ENCODE data around the gene NAT14. TPM values are rescaled to one million over a fixed set of nuclear protein-coding genes. Genes with fewer than 3 reads are reported as not detected.

The NAT14 gene
- total RNA-seq, 2 donors from 2014 or later, result 51.3 to 67.1 TPM

DNA sequence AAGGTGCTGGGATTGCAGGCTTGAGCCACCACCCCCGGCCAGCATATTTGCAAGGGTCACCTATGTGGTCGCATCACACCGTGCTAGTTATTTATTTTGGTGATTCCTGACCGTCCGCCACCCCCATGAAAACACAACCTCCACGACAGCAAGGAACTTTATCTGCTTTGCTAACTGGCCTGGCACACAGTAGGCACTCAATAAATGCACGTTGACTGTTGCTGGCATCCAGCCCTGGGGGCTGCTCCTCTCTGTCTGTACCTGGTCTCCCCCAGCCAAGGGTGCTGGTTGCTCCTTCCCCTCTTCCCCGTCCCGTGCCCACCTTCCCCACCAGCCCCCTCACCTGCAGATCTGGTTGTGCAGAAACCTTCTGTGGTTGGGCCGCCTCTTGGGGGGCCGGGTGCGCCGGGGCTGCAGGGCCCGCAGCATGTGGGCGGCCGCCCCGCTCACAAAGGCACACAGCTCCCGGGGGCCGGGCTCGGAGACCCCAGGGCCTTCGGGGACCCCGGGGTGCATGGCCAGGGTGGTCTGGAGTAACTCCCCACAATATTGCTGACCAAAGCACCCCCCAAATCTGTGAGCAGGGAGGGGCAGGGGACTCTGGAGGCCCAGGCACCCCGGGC lies 20.8 kb upstream of the NAT14 start:
- Mint-ChIP-seq H3K27me3 (ENCODE audit: insufficient read depth) (peaks cover 38% of the 10 kb centered on the region), H3K36me3 (ENCODE audit: low read depth) (no peaks in the 10 kb centered on the region), H3K27ac (no peak overlapping the region), H3K4me3 (peak overlapping the region; percentile 42), H3K9me3 (no peaks in the 10 kb centered on the region), H3K4me1 (peaks cover 18% of the 10 kb centered on the region)
- Histone ChIP-seq H3K4me3 (ENCODE audit: low read length) (no peak overlapping the region), H3K9me3 (ENCODE audit: control insufficient read depth, low read length) (no peaks in the 10 kb centered on the region), H3K27ac (ENCODE audit: low read depth, low read length) (no peak overlapping the region), H3K36me3 (ENCODE audit: control insufficient read depth, insufficient read depth, low read length) (no peaks in the 10 kb centered on the region), H3K4me1 (ENCODE audit: control insufficient read depth, insufficient read depth, low read length) (peaks cover 4% of the 10 kb centered on the region), H3K27me3 (ENCODE audit: control insufficient read depth, insufficient read depth, low read length, poor library complexity, severe bottlenecking) (no peaks in the 10 kb centered on the region), H3K9ac (ENCODE audit: extremely low read depth, low read length, poor library complexity, severe bottlenecking) (no peak overlapping the region)
- peak; percentile 56 for DNase-seq
- TF ChIP-seq, protein P1, sequence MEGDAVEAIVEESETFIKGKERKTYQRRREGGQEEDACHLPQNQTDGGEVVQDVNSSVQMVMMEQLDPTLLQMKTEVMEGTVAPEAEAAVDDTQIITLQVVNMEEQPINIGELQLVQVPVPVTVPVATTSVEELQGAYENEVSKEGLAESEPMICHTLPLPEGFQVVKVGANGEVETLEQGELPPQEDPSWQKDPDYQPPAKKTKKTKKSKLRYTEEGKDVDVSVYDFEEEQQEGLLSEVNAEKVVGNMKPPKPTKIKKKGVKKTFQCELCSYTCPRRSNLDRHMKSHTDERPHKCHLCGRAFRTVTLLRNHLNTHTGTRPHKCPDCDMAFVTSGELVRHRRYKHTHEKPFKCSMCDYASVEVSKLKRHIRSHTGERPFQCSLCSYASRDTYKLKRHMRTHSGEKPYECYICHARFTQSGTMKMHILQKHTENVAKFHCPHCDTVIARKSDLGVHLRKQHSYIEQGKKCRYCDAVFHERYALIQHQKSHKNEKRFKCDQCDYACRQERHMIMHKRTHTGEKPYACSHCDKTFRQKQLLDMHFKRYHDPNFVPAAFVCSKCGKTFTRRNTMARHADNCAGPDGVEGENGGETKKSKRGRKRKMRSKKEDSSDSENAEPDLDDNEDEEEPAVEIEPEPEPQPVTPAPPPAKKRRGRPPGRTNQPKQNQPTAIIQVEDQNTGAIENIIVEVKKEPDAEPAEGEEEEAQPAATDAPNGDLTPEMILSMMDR (conservative IDR thresholded peaks at IDR 0.05), result no peak
- WGBS, 2 experiments (ENCODE audit: insufficient coverage in 1 of 2, insufficient read length in 1 of 2), result 76 to 78% methylated on average over 15 to 23 of the region's 23 CpGs

DNA sequence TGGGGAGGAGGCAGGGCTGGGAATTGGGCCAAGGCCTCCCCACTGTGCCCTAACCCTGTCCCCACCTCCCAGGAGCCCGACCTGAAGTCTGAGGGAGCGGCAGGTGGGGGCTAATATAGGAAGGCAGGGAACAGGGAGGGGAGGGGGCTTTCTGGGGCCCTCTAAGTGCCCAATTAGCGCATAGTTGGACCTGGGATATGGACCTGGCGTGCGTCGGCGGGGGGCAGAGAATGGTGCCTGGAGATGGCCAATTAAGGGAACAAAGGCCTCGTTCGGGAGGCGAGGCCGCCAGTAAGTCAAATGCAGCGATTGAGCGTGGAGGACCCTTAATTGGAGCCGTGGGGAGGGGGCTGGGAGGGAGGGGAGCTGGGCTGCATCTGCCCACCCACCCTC lies 20.3 kb upstream of the NAT14 start, which contains the start of gene C19orf85:
C19orf85 (minus strand) TSS at position 90 of the 393 bp plus-strand sequence. CDS start 197 bp downstream, outside the sequence.
- no peak within 1 kb of the TSS for H3K9ac ChIP-seq (ENCODE audit: extremely low read depth, low read length, poor library complexity, severe bottlenecking)
- TF ChIP-seq, protein P1 (conservative IDR thresholded peaks at IDR 0.05), result no peak
- no peak within 1 kb of the TSS for H3K4me3 ChIP-seq (ENCODE audit: low read length)
- 42 to 43% methylated on average over 3 to 14 of the region's 14 CpGs for WGBS, 2 experiments (ENCODE audit: insufficient coverage in 1 of 2, insufficient read length in 1 of 2)
- H3K9me3 Mint-ChIP-seq, result no peaks in the 10 kb centered on the region
- no peaks in the 10 kb centered on the region for H3K9me3 ChIP-seq (ENCODE audit: control insufficient read depth, low read length)
- peaks cover 4% of the 10 kb centered on the region for H3K4me1 ChIP-seq (ENCODE audit: control insufficient read depth, insufficient read depth, low read length)
- H3K36me3 Mint-ChIP-seq (ENCODE audit: low read depth), result no peaks in the 10 kb centered on the region
- H3K27me3 ChIP-seq (ENCODE audit: control insufficient read depth, insufficient read depth, low read length, poor library complexity, severe bottlenecking), result no peaks in the 10 kb centered on the region
- H3K36me3 ChIP-seq (ENCODE audit: control insufficient read depth, insufficient read depth, low read length), result no peaks in the 10 kb centered on the region
- peaks cover 18% of the 10 kb centered on the region for H3K4me1 Mint-ChIP-seq
- peaks cover 38% of the 10 kb centered on the region for H3K27me3 Mint-ChIP-seq (ENCODE audit: insufficient read depth)
- H3K27ac Mint-ChIP-seq, result no peak within 1 kb of the TSS
- no peak within 1 kb of the TSS for H3K27ac ChIP-seq (ENCODE audit: low read depth, low read length)
- peak within 1 kb of the TSS; percentile 42 for H3K4me3 Mint-ChIP-seq
- peak; percentile 89 for DNase-seq

DNA sequence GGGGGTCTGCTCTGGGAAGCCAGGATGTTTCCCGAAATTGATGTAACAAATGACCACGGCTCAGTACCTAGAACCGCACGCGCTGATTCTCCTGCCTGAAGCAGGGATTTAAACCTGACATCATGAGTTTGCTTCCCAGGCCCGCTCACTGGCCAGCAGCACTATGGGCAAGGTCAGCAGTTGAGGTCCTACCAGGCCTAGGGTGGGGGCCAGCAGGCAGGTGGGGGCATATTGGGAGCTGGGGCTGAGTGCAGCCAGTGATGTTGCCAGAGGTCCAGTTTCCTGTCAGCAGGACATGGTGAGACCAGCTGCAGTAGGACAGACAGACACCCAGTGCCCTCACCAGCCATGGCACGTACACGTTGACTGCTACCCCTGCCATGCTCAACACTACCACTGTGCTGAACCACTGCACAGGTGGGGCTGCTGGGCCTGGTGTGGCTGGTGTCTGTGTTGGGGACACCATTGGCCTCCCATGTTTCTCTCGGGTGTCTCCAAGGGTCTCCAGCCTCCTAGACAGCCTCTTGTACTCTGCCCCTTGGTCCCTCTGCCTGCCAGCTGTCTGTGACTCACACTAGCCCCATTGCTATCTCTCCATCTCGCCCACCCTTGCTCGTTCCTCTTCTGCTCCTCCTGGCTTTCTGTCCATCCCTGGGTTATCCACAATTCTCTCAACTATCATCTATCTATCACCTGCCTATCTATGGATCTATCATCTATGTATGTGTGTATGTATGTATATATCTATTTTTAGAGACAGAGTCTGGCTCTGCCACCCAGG lies 19.3 kb upstream of the NAT14 start:
- peaks cover 38% of the 10 kb centered on the region for H3K27me3 Mint-ChIP-seq (ENCODE audit: insufficient read depth)
- WGBS, 2 experiments (ENCODE audit: insufficient coverage in 1 of 2, insufficient read length in 1 of 2), result 82 to 89% methylated on average over 7 to 11 of the region's 11 CpGs
- Histone ChIP-seq H3K9me3 (ENCODE audit: control insufficient read depth, low read length) (no peaks in the 10 kb centered on the region), H3K36me3 (ENCODE audit: control insufficient read depth, insufficient read depth, low read length) (no peaks in the 10 kb centered on the region), H3K27ac (ENCODE audit: low read depth, low read length) (no peak overlapping the region), H3K4me1 (ENCODE audit: control insufficient read depth, insufficient read depth, low read length) (no peaks in the 10 kb centered on the region), H3K4me3 (ENCODE audit: low read length) (no peak overlapping the region), H3K9ac (ENCODE audit: extremely low read depth, low read length, poor library complexity, severe bottlenecking) (no peak overlapping the region), H3K27me3 (ENCODE audit: control insufficient read depth, insufficient read depth, low read length, poor library complexity, severe bottlenecking) (no peaks in the 10 kb centered on the region)
- no peaks in the 10 kb centered on the region for H3K9me3 Mint-ChIP-seq
- no peaks in the 10 kb centered on the region for H3K36me3 Mint-ChIP-seq (ENCODE audit: low read depth)
- TF ChIP-seq, protein P1 (conservative IDR thresholded peaks at IDR 0.05), result no peak
- no peak overlapping the region for H3K27ac Mint-ChIP-seq
- H3K4me3 Mint-ChIP-seq, result no peak overlapping the region
- peak; percentile 53 for DNase-seq
- H3K4me1 Mint-ChIP-seq, result peaks cover 10% of the 10 kb centered on the region
